GM18517 (cell line): ENCODE measurements around the gene GABPA.
"Not testable (repeated sequence)": the region's sequence is repeated elsewhere in the genome, so short reads cannot be mapped to it uniquely, and the experiment has no call there.

Source experiments
- ATAC-seq: cut with Tn5 transposase; IDR thresholded peaks from one replicate; pipeline ENCODE4 v1.9.1; 2021; ENCODE audit warnings: mild to moderate bottlenecking, moderate library complexity; ENCODE audit not compliant: unreplicated experiment

GABPA gene

GRCh38 chr21:25735646-25736597 lies 1.1 kb downstream of the GABPA start:
- peak; percentile 7 for ATAC-seq

GRCh38 chr21:25737421-25737820 lies 2.6 kb downstream of the GABPA start:
- no peak for ATAC-seq

- no peak for ATAC-seq
These were observed 8.1 kb downstream of the GABPA start for GRCh38 chr21:25742900-25743299.

- ATAC-seq = no peak
These were observed 10.1 kb downstream of the GABPA start for GRCh38 chr21:25744854-25745253.

GRCh38 chr21:25750085-25750484 lies 15.3 kb downstream of the GABPA start:
- no peak for ATAC-seq

- no peak for ATAC-seq
These were observed 17.6 kb downstream of the GABPA start for GRCh38 chr21:25752416-25752815.

- ATAC-seq = no peak
These were observed 21.6 kb downstream of the GABPA start for GRCh38 chr21:25756190-25756932.

GRCh38 chr21:25757531-25757930 lies 22.8 kb downstream of the GABPA start:
- ATAC-seq = no peak

GRCh38 chr21:25759573-25759972 lies 24.8 kb downstream of the GABPA start:
- ATAC-seq = no peak

- no peak for ATAC-seq
These were observed 25.3 kb downstream of the GABPA start for GRCh38 chr21:25760061-25760460.

- no peak for ATAC-seq
These were observed 25.9 kb downstream of the GABPA start for GRCh38 chr21:25760677-25761076.

- ATAC-seq = no peak
These were observed 29.3 kb downstream of the GABPA start for GRCh38 chr21:25764065-25764464.

GRCh38 chr21:25767921-25768320 lies 33.1 kb downstream of the GABPA start:
- no peak for ATAC-seq

- no peak for ATAC-seq
These were observed 37.9 kb downstream of the GABPA start for GRCh38 chr21:25772686-25773085.

GRCh38 chr21:25776440-25776839 lies 41.7 kb downstream of the GABPA start:
- ATAC-seq = no peak

GRCh38 chr21:25778126-25778875 lies 43.5 kb downstream of the GABPA start:
- not testable (repeated sequence) for ATAC-seq

- ATAC-seq = no peak
These were observed 53.9 kb downstream of the GABPA start for GRCh38 chr21:25788677-25789076.

GRCh38 chr21:25790122-25790877 lies 55.5 kb downstream of the GABPA start:
- ATAC-seq = no peak

GRCh38 chr21:25790878-25791204 lies 56.1 kb downstream of the GABPA start:
- no peak for ATAC-seq

- no peak for ATAC-seq
These were observed 56.5 kb downstream of the GABPA start for GRCh38 chr21:25791319-25791718.
